IMR-90 (cell line): ENCODE data around the gene GPRIN3. TPM values are rescaled to one million over a fixed set of nuclear protein-coding genes. Genes with fewer than 3 reads are reported as not detected.

Experiments
- ATAC-seq: fragments of 200-7000 bp; cut with Tn5 transposase; 2 replicates; pipeline ENCODE4 v1.9.1; 2020; ENCODE audit warnings: low read depth, mild to moderate bottlenecking, moderate library complexity
- BruUV-seq: library from RNA; stranded (reverse); fragments of 400-500 nt; replicated peaks from 2 replicates; lab custom pipeline; 2021; lab: Mats Ljungman, UMichigan
- CTCF ChIA-PET: fragments of 300-600 bp; formaldehyde crosslinking; extraction: SDS; loops from one replicate; lab custom pipeline; 2021; ENCODE audit warnings: antibody characterized with exemption; lab: Yijun Ruan, JAX
- POLR2A ChIA-PET: fragments of 300-600 bp; sonication (Branson Sonifier 250); formaldehyde crosslinking; loops from one replicate; lab custom pipeline; 2022; ENCODE audit warnings: antibody characterized with exemption; ENCODE audit not compliant: unreplicated experiment; lab: Charles Lee
- DNase-seq: peaks from one replicate; pipeline ENCODE4 v3.0.0; 2013
- H2AFZ ChIP-seq: replicated peaks from 2 replicates; pipeline ENCODE3; 2013; ENCODE audit warnings: low read length, mild to moderate bottlenecking; ENCODE audit not compliant: poor library complexity
- H2AK5ac ChIP-seq: 2 replicates; pipeline ENCODE4 v1.6.1; 2013; ENCODE audit warnings: low read depth, low read length, inconsistent platforms
- H2AK9ac ChIP-seq: replicated peaks from 2 replicates; pipeline ENCODE3; 2013; ENCODE audit warnings: mild to moderate bottlenecking, low read depth, low read length, moderate library complexity; ENCODE audit not compliant: poor library complexity
- H2BK120ac ChIP-seq: 2 replicates; pipeline ENCODE4 v1.6.1; 2013; ENCODE audit warnings: low read depth, low read length, inconsistent platforms
- H2BK15ac ChIP-seq: 3 replicates; pipeline ENCODE4 v1.6.1; 2013; ENCODE audit warnings: low read depth, low read length, inconsistent platforms
- H2BK20ac ChIP-seq: 2 replicates; pipeline ENCODE4 v1.6.1; 2013; ENCODE audit warnings: low read depth, mild to moderate bottlenecking, inconsistent platforms, low read length, moderate library complexity
- H2BK5ac ChIP-seq: 2 replicates; pipeline ENCODE4 v1.6.1; 2013; ENCODE audit warnings: mild to moderate bottlenecking, low read depth, low read length, inconsistent platforms; ENCODE audit not compliant: poor library complexity, severe bottlenecking
- H3K14ac ChIP-seq: replicated peaks from 2 replicates; pipeline ENCODE4 v1.6.1; 2013; ENCODE audit warnings: low read depth, low read length, inconsistent platforms
- H3K18ac ChIP-seq: 2 replicates; pipeline ENCODE4 v1.6.1; 2013; ENCODE audit warnings: low read depth, low read length, control low read depth
- H3K23ac ChIP-seq: 2 replicates; pipeline ENCODE4 v1.6.1; 2013; ENCODE audit warnings: low read depth, low read length, inconsistent platforms
- H3K27ac ChIP-seq: 2 replicates; pipeline ENCODE4 v1.5.1; 2013; ENCODE audit warnings: mild to moderate bottlenecking, control low read depth, low read length; ENCODE audit not compliant: insufficient read depth
- H3K27me3 ChIP-seq: 2 replicates; pipeline ENCODE4 v1.6.1; 2013; ENCODE audit warnings: low read length; ENCODE audit not compliant: control insufficient read depth, insufficient read depth
- H3K36me3 ChIP-seq: 2 replicates; pipeline ENCODE4 v1.6.1; 2013; ENCODE audit warnings: low read length, mixed read lengths; ENCODE audit not compliant: control insufficient read depth, insufficient read depth
- H3K4ac ChIP-seq: 2 replicates; pipeline ENCODE4 v1.6.1; 2013; ENCODE audit warnings: low read depth, low read length, inconsistent platforms
- H3K4me1 ChIP-seq: 2 replicates; pipeline ENCODE4 v1.6.1; 2013; ENCODE audit warnings: low read length, mixed read lengths; ENCODE audit not compliant: control insufficient read depth, insufficient read depth
- H3K4me2 ChIP-seq: 2 replicates; pipeline ENCODE4 v1.6.1; 2013; ENCODE audit warnings: low read depth, mild to moderate bottlenecking, control low read depth, low read length, moderate library complexity
- H3K4me3 ChIP-seq: 2 replicates; pipeline ENCODE4 v1.5.1; 2013; ENCODE audit warnings: low read depth, mild to moderate bottlenecking, control low read depth, low read length, moderate library complexity; ENCODE audit not compliant: insufficient read depth
- H3K56ac ChIP-seq: 2 replicates; pipeline ENCODE4 v1.6.1; 2013; ENCODE audit warnings: low read length, inconsistent platforms; ENCODE audit not compliant: insufficient read depth; ENCODE audit errors: extremely low read depth
- H3K79me1 ChIP-seq, 2 experiments: 2 replicates each; pipeline ENCODE4 v1.6.1; 2013; ENCODE audit warnings: low read length in 2 of 2, inconsistent platforms in 1 of 2, low read depth in 1 of 2
- H3K9ac ChIP-seq: 2 replicates; pipeline ENCODE4 v1.6.1; 2013; ENCODE audit warnings: low read depth, low read length, control low read depth
- H3K9me1 ChIP-seq: 2 replicates; pipeline ENCODE4 v1.6.1; 2013; ENCODE audit warnings: low read length, inconsistent platforms; ENCODE audit not compliant: insufficient read depth
- H3K9me3 ChIP-seq: 2 replicates; pipeline ENCODE4 v1.6.1; 2013; ENCODE audit warnings: low read length; ENCODE audit not compliant: control insufficient read depth, insufficient read depth
- H4K20me1 ChIP-seq: 2 replicates; pipeline ENCODE4 v1.6.1; 2013; ENCODE audit warnings: low read length, inconsistent platforms; ENCODE audit not compliant: insufficient read depth
- H4K5ac ChIP-seq: 2 replicates; pipeline ENCODE4 v1.6.1; 2013; ENCODE audit warnings: mild to moderate bottlenecking, low read depth, low read length, control low read depth
- H4K8ac ChIP-seq, 2 experiments: 2 replicates each; pipeline ENCODE4 v1.6.1; 2013; ENCODE audit warnings: low read depth in 2 of 2, low read length in 2 of 2, control low read depth in 1 of 2, inconsistent platforms in 1 of 2
- H4K91ac ChIP-seq: 2 replicates; pipeline ENCODE4 v1.6.1; 2013; ENCODE audit warnings: low read depth, low read length, inconsistent platforms; ENCODE audit not compliant: insufficient read depth
- BHLHE40 ChIP-seq: fragments of 150-350 bp; IDR thresholded peaks from 2 replicates; pipeline ENCODE4 v1.6.1; 2016; ENCODE audit warnings: mild to moderate bottlenecking, low read depth, low read length
- CEBPB ChIP-seq: IDR thresholded peaks from 2 replicates; pipeline ENCODE4 v1.6.1; 2012; ENCODE audit warnings: low read depth, low read length, improper control_type of control experiment
- CHD1 ChIP-seq: IDR thresholded peaks from 2 replicates; pipeline ENCODE4 v1.6.1; 2012; ENCODE audit warnings: low read depth, low read length, improper control_type of control experiment
- FOS ChIP-seq: fragments of 150-350 bp; IDR thresholded peaks from 2 replicates; pipeline ENCODE4 v1.6.1; 2016; ENCODE audit warnings: low read depth, low read length
- MAFK ChIP-seq: IDR thresholded peaks from 2 replicates; pipeline ENCODE4 v1.6.1; 2012; ENCODE audit warnings: low read depth, low read length, improper control_type of control experiment
- MAZ ChIP-seq: IDR thresholded peaks from 2 replicates; pipeline ENCODE4 v1.6.1; 2012; ENCODE audit warnings: low read depth, mild to moderate bottlenecking, low read length, improper control_type of control experiment, moderate library complexity, borderline replicate concordance
- MXI1 ChIP-seq: IDR thresholded peaks from 2 replicates; pipeline ENCODE4 v1.6.1; 2012; ENCODE audit warnings: low read depth, mild to moderate bottlenecking, low read length, moderate library complexity, borderline replicate concordance
- NFE2L2 ChIP-seq: fragments of 150-350 bp; IDR thresholded peaks from 2 replicates; pipeline ENCODE4 v1.6.1; 2016; ENCODE audit warnings: low read depth, mild to moderate bottlenecking, low read length
- POLR2A ChIP-seq: IDR thresholded peaks from 2 replicates; pipeline ENCODE4 v1.6.1; 2012; ENCODE audit warnings: mild to moderate bottlenecking, low read depth, low read length
- RAD21 ChIP-seq: IDR thresholded peaks from 2 replicates; pipeline ENCODE4 v1.6.1; 2012; ENCODE audit warnings: low read length, improper control_type of control experiment
- RCOR1 ChIP-seq: IDR thresholded peaks from 2 replicates; pipeline ENCODE4 v1.6.1; 2012; ENCODE audit warnings: mild to moderate bottlenecking, low read length, improper control_type of control experiment; ENCODE audit not compliant: insufficient replicate concordance
- RFX5 ChIP-seq: IDR thresholded peaks from 2 replicates; pipeline ENCODE4 v1.8.0; 2012; ENCODE audit warnings: low read depth, mild to moderate bottlenecking, low read length, moderate library complexity
- SMC3 ChIP-seq: fragments of 150-350 bp; IDR thresholded peaks from 2 replicates; pipeline ENCODE4 v1.6.1; 2016; ENCODE audit warnings: low read depth, mild to moderate bottlenecking, antibody characterized with exemption, low read length, moderate library complexity
- WGBS, 2 experiments: methylation state at CpG; one replicate each; pipeline versions ENCODE4 v1.1.5 to v1.1.7; 2013; ENCODE audit warnings: missing lambda C conversion rate in 2 of 2; ENCODE audit not compliant: insufficient read length in 1 of 2; ENCODE audit errors: extremely low coverage in 2 of 2; 5-methylcytosine and 5-hydroxymethylcytosine counted together
- dilution Hi-C: fragments of 300-500 bp; cut with HindIII; formaldehyde crosslinking; loops from one replicate; pipeline ENCODE4 v1.14.3; 2018; ENCODE audit warnings: low sequenced_read_pairs; ENCODE audit not compliant: unreplicated experiment
- in situ Hi-C: fragments of 300-500 bp; cut with MboI; formaldehyde crosslinking; loops from 3 replicates; pipeline ENCODE4 v1.14.3; 2019; ENCODE audit warnings: low sequenced_read_pairs, inconsistent platforms, mixed read lengths
- intact Hi-C: fragments of 100-400 bp; cut with micrococcal nuclease; formaldehyde crosslinking; loops from 2 replicates; pipeline ENCODE4 v1.10.0; 2022
- polyA plus RNA-seq, 3 experiments: library from polyadenylated mRNA; depleted of rRNA; stranded (reverse); fragments of >200 nt; gene quantifications; 2 replicates each; pipeline ENCODE4 v1.2.3, GENCODE V29; 2012; ENCODE audit warnings: low replicate concordance in 1 of 3
- total RNA-seq: library from RNA; depleted of rRNA; stranded (reverse); fragments of >200 nt; gene quantifications from 2 replicates; pipeline ENCODE4 v1.2.3, GENCODE V29; 2012
- TF ChIP-seq, protein P1 (sequence below): conservative IDR thresholded peaks from 2 replicates; pipeline ENCODE4 v1.5.1; 2012; ENCODE audit warnings: mild to moderate bottlenecking, low read depth, low read length, improper control_type of control experiment
- TF ChIP-seq, protein P2 (sequence below): fragments of 150-350 bp; IDR thresholded peaks from 2 replicates; pipeline ENCODE4 v1.6.1; 2016; ENCODE audit warnings: low read depth, mild to moderate bottlenecking, low read length, moderate library complexity, borderline replicate concordance
- TF ChIP-seq, protein P3 (sequence below): fragments of 150-350 bp; IDR thresholded peaks from 2 replicates; pipeline ENCODE4 v1.6.1; 2017; ENCODE audit warnings: mild to moderate bottlenecking, antibody characterized with exemption, low read length, low read depth

GPRIN3 gene
- total and polyA plus RNA-seq, 2 of the 4 experiments (the other 2 are of a cell fraction): under 0.01 TPM; not detected in 1

DNA sequence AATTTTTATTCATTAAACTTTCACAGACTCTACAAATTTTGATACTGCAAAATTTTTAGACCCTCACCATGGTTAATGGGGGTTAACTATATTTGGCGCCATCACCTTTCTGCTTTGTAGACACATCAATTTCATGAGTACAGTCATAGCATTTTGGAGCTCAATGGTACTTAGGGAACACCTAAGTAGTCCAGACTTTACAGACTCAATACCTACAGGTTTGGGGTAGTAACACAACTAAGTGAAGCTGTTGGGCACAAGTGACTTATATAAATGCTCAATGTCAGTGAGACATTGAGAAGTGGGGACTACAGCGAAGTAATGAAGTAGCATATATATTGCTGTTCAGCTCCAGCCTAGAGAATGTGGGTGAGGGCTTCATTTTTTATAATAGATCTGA, 7.5 kb downstream of the GPRIN3 start:
- Histone ChIP-seq H2BK120ac (no peak overlapping the region), H2BK5ac (no peak overlapping the region), H3K27me3 (peaks cover 3% of the 10 kb centered on the region), H3K56ac (no peak overlapping the region), H3K4me1 (no peaks in the 10 kb centered on the region), H4K91ac (no peak overlapping the region), H3K9ac (no peak overlapping the region), H2AK5ac (no peak overlapping the region), H3K9me3 (no peaks in the 10 kb centered on the region), H3K9me1 (no peaks in the 10 kb centered on the region), H2BK20ac (no peak overlapping the region), H3K79me1 (no peaks in the 10 kb centered on the region), H4K20me1 (no peaks in the 10 kb centered on the region), H2AFZ (no peak overlapping the region), H4K5ac (no peak overlapping the region), H3K4me2 (no peak overlapping the region), H2AK9ac (no peak overlapping the region), H3K23ac (no peak overlapping the region), H3K18ac (no peak overlapping the region), H3K27ac (no peak overlapping the region), H3K14ac (no peak overlapping the region), H3K4me3 (no peak overlapping the region), H3K36me3 (no peaks in the 10 kb centered on the region), H4K8ac (no peak overlapping the region), H3K4ac (no peak overlapping the region), H2BK15ac (no peak overlapping the region)
- intact Hi-C loops: no loop called here
- WGBS, 2 experiments: no CpG with 5 or more reads among the region's 2 CpGs
- no peak for DNase-seq
- no TSS peak for BruUV-seq
- POLR2A ChIA-PET: no interaction called here
- CTCF ChIA-PET: interaction anchor here (1.1 to 1.5 kb wide), 2 partner anchors 18 to 72 kb away, joined by 3 to 4 read pairs; no protein-coding TSS in a partner anchor
- dilution Hi-C loops: no loop called here
- in situ Hi-C loops: no loop called here
- TF ChIP-seq RCOR1 (no peak), MAFK (no peak), NFE2L2 (no peak), MAZ (no peak), POLR2A (no peak), RAD21 (no peak), MXI1 (no peak), CHD1 (no peak), BHLHE40 (no peak), RFX5 (no peak), FOS (no peak), SMC3 (no peak), CEBPB (no peak)
- TF ChIP-seq, protein P1, sequence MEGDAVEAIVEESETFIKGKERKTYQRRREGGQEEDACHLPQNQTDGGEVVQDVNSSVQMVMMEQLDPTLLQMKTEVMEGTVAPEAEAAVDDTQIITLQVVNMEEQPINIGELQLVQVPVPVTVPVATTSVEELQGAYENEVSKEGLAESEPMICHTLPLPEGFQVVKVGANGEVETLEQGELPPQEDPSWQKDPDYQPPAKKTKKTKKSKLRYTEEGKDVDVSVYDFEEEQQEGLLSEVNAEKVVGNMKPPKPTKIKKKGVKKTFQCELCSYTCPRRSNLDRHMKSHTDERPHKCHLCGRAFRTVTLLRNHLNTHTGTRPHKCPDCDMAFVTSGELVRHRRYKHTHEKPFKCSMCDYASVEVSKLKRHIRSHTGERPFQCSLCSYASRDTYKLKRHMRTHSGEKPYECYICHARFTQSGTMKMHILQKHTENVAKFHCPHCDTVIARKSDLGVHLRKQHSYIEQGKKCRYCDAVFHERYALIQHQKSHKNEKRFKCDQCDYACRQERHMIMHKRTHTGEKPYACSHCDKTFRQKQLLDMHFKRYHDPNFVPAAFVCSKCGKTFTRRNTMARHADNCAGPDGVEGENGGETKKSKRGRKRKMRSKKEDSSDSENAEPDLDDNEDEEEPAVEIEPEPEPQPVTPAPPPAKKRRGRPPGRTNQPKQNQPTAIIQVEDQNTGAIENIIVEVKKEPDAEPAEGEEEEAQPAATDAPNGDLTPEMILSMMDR: no peak
- TF ChIP-seq, protein P2, sequence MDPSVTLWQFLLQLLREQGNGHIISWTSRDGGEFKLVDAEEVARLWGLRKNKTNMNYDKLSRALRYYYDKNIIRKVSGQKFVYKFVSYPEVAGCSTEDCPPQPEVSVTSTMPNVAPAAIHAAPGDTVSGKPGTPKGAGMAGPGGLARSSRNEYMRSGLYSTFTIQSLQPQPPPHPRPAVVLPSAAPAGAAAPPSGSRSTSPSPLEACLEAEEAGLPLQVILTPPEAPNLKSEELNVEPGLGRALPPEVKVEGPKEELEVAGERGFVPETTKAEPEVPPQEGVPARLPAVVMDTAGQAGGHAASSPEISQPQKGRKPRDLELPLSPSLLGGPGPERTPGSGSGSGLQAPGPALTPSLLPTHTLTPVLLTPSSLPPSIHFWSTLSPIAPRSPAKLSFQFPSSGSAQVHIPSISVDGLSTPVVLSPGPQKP: no peak
- TF ChIP-seq, protein P3, sequence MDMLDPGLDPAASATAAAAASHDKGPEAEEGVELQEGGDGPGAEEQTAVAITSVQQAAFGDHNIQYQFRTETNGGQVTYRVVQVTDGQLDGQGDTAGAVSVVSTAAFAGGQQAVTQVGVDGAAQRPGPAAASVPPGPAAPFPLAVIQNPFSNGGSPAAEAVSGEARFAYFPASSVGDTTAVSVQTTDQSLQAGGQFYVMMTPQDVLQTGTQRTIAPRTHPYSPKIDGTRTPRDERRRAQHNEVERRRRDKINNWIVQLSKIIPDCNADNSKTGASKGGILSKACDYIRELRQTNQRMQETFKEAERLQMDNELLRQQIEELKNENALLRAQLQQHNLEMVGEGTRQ: no peak
- ATAC-seq: no peak
